Pancreas (tissue), 10 donors: ENCODE measurements around the gene IBA57. TPM values are rescaled to one million over a fixed set of nuclear protein-coding genes. Genes with fewer than 3 reads are reported as not detected.
"Not testable (repeated sequence)": the region's sequence is repeated elsewhere in the genome, so short reads cannot be mapped to it uniquely, and the experiment has no call there.

ENCODE experiments used
- ATAC-seq, 4 donors: fragments of 200-7000 bp; cut with Tn5 transposase; one replicate each; pipeline versions ENCODE4 v1.8.0 to v1.9.1; 2020; ENCODE audit warnings: mild to moderate bottlenecking in 4 of 4, moderate library complexity in 4 of 4
- DNase-seq, 6 donors: peaks; one replicate each; pipeline ENCODE4 v3.0.0-alpha.2; 2020
- FAIRE-seq: peaks from 2 replicates; lab custom pipeline; 2012; peaks lifted over from hg19 to GRCh38; lab: Jason Lieb, UNC
- H3K27ac ChIP-seq, 4 donors: fragments of 200-600 bp; sonication (generic); 1 replicate in 3 of 4; 2 replicates in 1 of 4; pipeline versions ENCODE4 v1.5.0 to v1.8.0; 2020
- H3K27me3 ChIP-seq, 4 donors: fragments of 200-600 bp; one replicate each; pipeline ENCODE4 v1.8.0; 2021
- H3K36me3 ChIP-seq, 3 donors: fragments of 200-600 bp; sonication (generic) in 1 of 3; one replicate each; pipeline versions ENCODE4 v1.5.0 to v1.8.0; 2020 to 2021
- H3K4me1 ChIP-seq, 3 donors: fragments of 200-600 bp; one replicate each; pipeline ENCODE4 v1.8.0; 2021
- H3K4me3 ChIP-seq, 4 donors: fragments of 200-600 bp; sonication (generic) in 2 of 4; one replicate each; pipeline versions ENCODE4 v1.5.0 to v1.8.0; 2020 to 2021
- H3K9me3 ChIP-seq, 4 donors: fragments of 200-600 bp; one replicate each; pipeline ENCODE4 v1.8.0; 2021
- CTCF ChIP-seq, 4 donors: fragments of 200-600 bp; sonication (generic) in 3 of 4; IDR thresholded peaks; one replicate each; pipeline versions ENCODE4 v1.5.0 to v1.8.0; 2021; ENCODE audit warnings: antibody characterized with exemption in 4 of 4
- WGBS, 2 donors: extraction: QIAGEN DNeasy Blood & Tissue Kit; methylation state at CpG; one replicate each; pipeline ENCODE4 v1.1.7; 2013; 5-methylcytosine and 5-hydroxymethylcytosine counted together
- intact Hi-C, 3 donors: fragments of 100-400 bp; cut with DNase I; formaldehyde crosslinking; loops; one replicate each; pipeline versions ENCODE4 v1.11.1 to v1.14.2; 2022
- polyA plus RNA-seq, 2 donors: library from polyadenylated mRNA; stranded (reverse); fragments of 200-250 nt; gene quantifications; one replicate each; pipeline ENCODE4 v1.2.3, GENCODE V29; 2013
- total RNA-seq, 6 donors: library from RNA; stranded (reverse); fragmentation: NEBNext Ultra II Directional in 4 of 6; extraction: Animal tissue kit (Norgen Biotek cat#: 25700) in 4 of 6; gene quantifications; one replicate each; pipeline versions ENCODE4 v1.2.1 to v1.2.4, GENCODE V29; 2021 to 2023
- donor health status: healthy with polysubstance abuse.
- donor health status: DM: no; HTN: no; CAD: no; lungs with moderate emphysema.
- donor health status: DM: no; HTN: no; CAD: no.
- donor health status: control.
- donor health status: control.
- donor health status: Bipolar disorder and iron deficiency.
- donor health status: DM: yes; HTN: yes; CAD: no.
- donor health status: DM: no; HTN: no; CAD: no.
- donor health status: DM: no; HTN: no; CAD: no.
- donor health status: DM: yes; HTN: yes; CAD: no.

The IBA57 gene
- total and polyA plus RNA-seq, 8 donors: 2.4 to 14.4 (median 7.0) TPM

GRCh38 chr1:228180959-228181644 is 15.5 kb downstream of the IBA57 start:
- no peaks in the 10 kb centered on the region for H3K36me3 ChIP-seq
- WGBS, 2 donors: 91 to 97% methylated on average over 7 of the region's 7 CpGs
- no peak for DNase-seq
- intact Hi-C loops: no loop called here
- H3K4me1 ChIP-seq: no peaks in the 10 kb centered on the region
- H3K4me3 ChIP-seq: no peak overlapping the region
- ATAC-seq: no peak
- H3K27me3 ChIP-seq: no peaks in the 10 kb centered on the region
- no peak for FAIRE-seq
- H3K9me3 ChIP-seq: no peaks in the 10 kb centered on the region
- H3K27ac ChIP-seq: no peak overlapping the region
- TF ChIP-seq CTCF (IDR thresholded peaks at IDR 0.05): no peak

DNA sequence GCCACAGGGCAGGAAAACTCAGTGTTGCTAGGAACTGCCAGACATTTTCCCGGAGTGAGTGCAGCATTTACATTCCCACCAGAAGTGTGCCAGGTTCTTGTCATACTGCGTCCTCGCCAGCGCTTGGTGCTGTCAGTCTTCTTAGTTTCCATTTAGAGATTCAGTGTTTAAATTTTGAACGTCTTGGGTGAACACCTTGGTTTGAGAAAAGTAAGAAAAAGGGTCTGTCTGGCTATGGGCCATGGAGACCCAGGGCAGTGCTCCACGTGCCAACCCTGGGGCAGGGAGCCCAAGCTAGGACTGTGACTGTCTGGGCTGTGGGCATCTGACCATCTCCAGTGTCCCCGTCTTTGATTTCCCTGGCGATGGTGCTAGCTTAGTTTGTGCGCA is 16.0 kb downstream of the IBA57 start:
- Histone ChIP-seq H3K27ac (no peak overlapping the region), H3K4me1 (no peaks in the 10 kb centered on the region), H3K27me3 (no peaks in the 10 kb centered on the region), H3K36me3 (no peaks in the 10 kb centered on the region), H3K9me3 (no peaks in the 10 kb centered on the region), H3K4me3 (no peak overlapping the region)
- no peak for DNase-seq
- intact Hi-C loops: no loop called here
- TF ChIP-seq CTCF (IDR thresholded peaks at IDR 0.05): no peak
- WGBS, 2 donors: 82 to 84% methylated on average over 9 of the region's 9 CpGs
- FAIRE-seq: no peak
- ATAC-seq: no peak

DNA sequence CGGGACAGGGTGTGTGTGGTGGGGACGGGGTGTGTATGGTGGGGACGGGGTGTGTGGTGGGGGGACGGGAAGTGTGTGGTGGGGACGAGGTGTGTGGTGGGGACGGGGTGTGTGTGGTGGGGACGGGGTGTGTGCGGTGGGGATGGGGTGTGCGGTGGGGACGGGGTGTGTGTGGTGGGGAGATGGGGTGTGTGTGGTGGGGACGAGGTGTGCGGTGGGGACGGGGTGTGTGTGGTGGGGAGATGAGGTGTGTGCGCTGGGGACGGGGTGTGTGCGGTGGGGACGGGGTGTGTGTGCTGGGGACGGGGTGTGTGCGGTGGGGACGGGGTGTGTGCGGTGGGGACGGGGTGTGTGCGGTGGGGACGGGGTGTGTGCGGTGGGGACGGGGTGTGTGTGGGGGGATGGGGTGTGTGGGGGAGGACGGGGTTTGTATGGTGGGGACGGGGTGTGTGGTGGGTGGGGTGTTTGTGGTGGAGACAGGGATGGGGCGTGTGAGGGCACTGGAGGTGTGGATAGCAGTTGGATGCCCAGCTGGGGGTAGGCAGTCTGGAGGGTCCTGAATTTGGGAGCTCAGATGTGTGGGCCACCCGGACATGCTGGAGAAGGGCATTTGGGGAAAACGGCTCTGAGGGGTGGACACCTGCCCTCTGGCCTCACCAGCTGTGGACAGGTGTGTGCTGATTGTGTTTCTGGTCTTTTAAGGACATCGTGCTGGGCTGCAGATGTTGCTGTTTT is 16.9 kb downstream of the IBA57 start:
- DNase-seq (no peak), FAIRE-seq (no peak), ATAC-seq (no peak)
- H3K27me3 ChIP-seq: no peaks in the 10 kb centered on the region
- H3K27ac ChIP-seq: no peak overlapping the region
- no peak for TF ChIP-seq CTCF (IDR thresholded peaks at IDR 0.05)
- H3K4me3 ChIP-seq: no peak overlapping the region
- no peaks in the 10 kb centered on the region for H3K9me3 ChIP-seq
- 92 to 96% methylated on average over 23 to 32 of the region's 32 CpGs for WGBS, 2 donors
- no peaks in the 10 kb centered on the region for H3K36me3 ChIP-seq
- intact Hi-C loops: no loop called here
- no peaks in the 10 kb centered on the region for H3K4me1 ChIP-seq

GRCh38 chr1:228184152-228184551 is 18.5 kb downstream of the IBA57 start:
- H3K36me3 ChIP-seq: no peaks in the 10 kb centered on the region
- no peak for TF ChIP-seq CTCF (IDR thresholded peaks at IDR 0.05)
- no peak for DNase-seq
- 81 to 89% methylated on average over 7 of the region's 7 CpGs for WGBS, 2 donors
- intact Hi-C loops: no loop called here
- no peaks in the 10 kb centered on the region for H3K4me1 ChIP-seq
- no peak overlapping the region for H3K4me3 ChIP-seq
- no peaks in the 10 kb centered on the region for H3K9me3 ChIP-seq
- no peak for ATAC-seq
- FAIRE-seq: no peak
- no peaks in the 10 kb centered on the region for H3K27me3 ChIP-seq
- H3K27ac ChIP-seq: no peak overlapping the region

GRCh38 chr1:228185641-228185965 is 20.0 kb downstream of the IBA57 start:
- Histone ChIP-seq H3K4me3 (no peak overlapping the region), H3K27me3 (no peaks in the 10 kb centered on the region), H3K4me1 (no peaks in the 10 kb centered on the region), H3K36me3 (no peaks in the 10 kb centered on the region), H3K9me3 (no peaks in the 10 kb centered on the region), H3K27ac (no peak overlapping the region)
- TF ChIP-seq CTCF (IDR thresholded peaks at IDR 0.05): no peak
- intact Hi-C loops: no loop called here
- WGBS, 2 donors: 68 to 77% methylated on average over 11 of the region's 11 CpGs
- ATAC-seq (no peak), FAIRE-seq (no peak), DNase-seq (no peak)

DNA sequence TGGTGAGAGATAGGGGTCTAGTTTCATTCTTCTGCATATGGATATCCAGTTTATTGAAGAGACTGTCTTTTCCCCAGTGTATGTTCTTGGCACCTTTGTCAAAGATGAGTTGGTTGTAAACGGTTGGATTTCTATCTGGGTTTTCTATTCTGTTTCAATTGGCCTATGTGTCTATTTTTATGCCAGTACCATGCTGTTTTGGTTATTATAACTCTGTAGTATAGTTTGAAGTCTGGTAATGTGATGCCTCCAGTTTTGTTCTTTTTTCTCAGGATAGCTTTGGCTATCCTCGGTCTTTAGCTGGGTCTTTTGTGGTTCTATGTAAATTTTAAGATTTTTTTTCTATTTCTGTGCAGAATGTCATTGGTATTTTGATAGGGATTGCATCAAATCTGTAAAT is 22.6 kb downstream of the IBA57 start:
- ATAC-seq, DNase-seq, intact Hi-C loops, H3K4me3 ChIP-seq, H3K9me3 ChIP-seq, FAIRE-seq, H3K36me3 ChIP-seq, H3K27ac ChIP-seq, H3K27me3 ChIP-seq, H3K4me1 ChIP-seq: not testable (repeated sequence)
- 70 to 78% methylated on average over 2 of the region's 2 CpGs for WGBS, 2 donors
